ENCODE measurements around the gene MRNIP.

Gene MRNIP

GRCh38 chr5:179822444-179822990, 36.1 kb downstream of the MRNIP start:
- DNase-seq (ENCODE audit: extremely low read depth in 1 of 2, low read depth in 1 of 2) = no peak

- no peak for DNase-seq (ENCODE audit: extremely low read depth in 1 of 2, low read depth in 1 of 2)
Observed at GRCh38 chr5:179822059-179822432, 36.6 kb downstream of the MRNIP start.

- DNase-seq (ENCODE audit: extremely low read depth in 1 of 2, low read depth in 1 of 2) = peak; percentile 62 to 72
Observed at GRCh38 chr5:179821298-179822058, 37.1 kb downstream of the MRNIP start.

- peak in 1 of 2 donors; percentile 75 for DNase-seq (ENCODE audit: extremely low read depth in 1 of 2, low read depth in 1 of 2)
Observed at GRCh38 chr5:179820483-179821297, 37.9 kb downstream of the MRNIP start, which contains the start of gene SQSTM1. SQSTM1 (plus strand) TSS chr5:179820905; CDS start chr5:179820937, 32 bp downstream.

GRCh38 chr5:179820127-179820482, 38.5 kb downstream of the MRNIP start:
- DNase-seq (ENCODE audit: extremely low read depth in 1 of 2, low read depth in 1 of 2) = no peak

- DNase-seq (ENCODE audit: extremely low read depth in 1 of 2, low read depth in 1 of 2) = no peak
Observed at GRCh38 chr5:179819296-179820126, 39.1 kb downstream of the MRNIP start.

GRCh38 chr5:179818746-179819295, 39.8 kb downstream of the MRNIP start:
- peak; percentile 66 to 79 for DNase-seq (ENCODE audit: extremely low read depth in 1 of 2, low read depth in 1 of 2)

GRCh38 chr5:179817890-179818745, 40.5 kb downstream of the MRNIP start:
- no peak for DNase-seq (ENCODE audit: extremely low read depth in 1 of 2, low read depth in 1 of 2)

- DNase-seq (ENCODE audit: extremely low read depth in 1 of 2, low read depth in 1 of 2) = no peak
Observed at GRCh38 chr5:179817470-179817840, 41.2 kb downstream of the MRNIP start.

GRCh38 chr5:179816796-179817469, 41.7 kb downstream of the MRNIP start:
- DNase-seq (ENCODE audit: extremely low read depth in 1 of 2, low read depth in 1 of 2) = no peak

- no peak for DNase-seq (ENCODE audit: extremely low read depth in 1 of 2, low read depth in 1 of 2)
Observed at GRCh38 chr5:179816401-179816795, 42.2 kb downstream of the MRNIP start.

GRCh38 chr5:179815491-179816249, 42.9 kb downstream of the MRNIP start:
- no peak for DNase-seq (ENCODE audit: extremely low read depth in 1 of 2, low read depth in 1 of 2)

- no peak for DNase-seq (ENCODE audit: extremely low read depth in 1 of 2, low read depth in 1 of 2)
Observed at GRCh38 chr5:179814090-179814489, 44.5 kb downstream of the MRNIP start.

- no peak for DNase-seq (ENCODE audit: extremely low read depth in 1 of 2, low read depth in 1 of 2)
Observed at GRCh38 chr5:179812997-179813607, 45.5 kb downstream of the MRNIP start.

GRCh38 chr5:179812135-179812825, 46.3 kb downstream of the MRNIP start:
- DNase-seq (ENCODE audit: extremely low read depth in 1 of 2, low read depth in 1 of 2) = no peak

- DNase-seq (ENCODE audit: extremely low read depth in 1 of 2, low read depth in 1 of 2) = peak in 1 of 2 donors; percentile 54
Observed at GRCh38 chr5:179806250-179807048, 52.2 kb downstream of the MRNIP start, which contains the start of gene MGAT4B. MGAT4B (minus strand) TSS chr5:179806866; CDS start chr5:179806583, 283 bp downstream.
